IMR-90 (cell line): Measurements from ENCODE around the gene PCCA. TPM values are rescaled to one million over a fixed set of nuclear protein-coding genes. Genes with fewer than 3 reads are reported as not detected.

Source experiments
- ATAC-seq: fragments of 200-7000 bp; cut with Tn5 transposase; 2 replicates; pipeline ENCODE4 v1.9.1; 2020; ENCODE audit warnings: low read depth, mild to moderate bottlenecking, moderate library complexity
- BruUV-seq: library from RNA; stranded (reverse); fragments of 400-500 nt; replicated peaks from 2 replicates; lab custom pipeline; 2021; lab: Mats Ljungman, UMichigan
- CTCF ChIA-PET: fragments of 300-600 bp; formaldehyde crosslinking; extraction: SDS; loops from one replicate; lab custom pipeline; 2021; ENCODE audit warnings: antibody characterized with exemption; lab: Yijun Ruan, JAX
- POLR2A ChIA-PET: fragments of 300-600 bp; sonication (Branson Sonifier 250); formaldehyde crosslinking; loops from one replicate; lab custom pipeline; 2022; ENCODE audit warnings: antibody characterized with exemption; ENCODE audit not compliant: unreplicated experiment; lab: Charles Lee
- DNase-seq: peaks from one replicate; pipeline ENCODE4 v3.0.0; 2013
- H2AFZ ChIP-seq: replicated peaks from 2 replicates; pipeline ENCODE3; 2013; ENCODE audit warnings: low read length, mild to moderate bottlenecking; ENCODE audit not compliant: poor library complexity
- H2AK5ac ChIP-seq: 2 replicates; pipeline ENCODE4 v1.6.1; 2013; ENCODE audit warnings: low read depth, low read length, inconsistent platforms
- H2AK9ac ChIP-seq: replicated peaks from 2 replicates; pipeline ENCODE3; 2013; ENCODE audit warnings: mild to moderate bottlenecking, low read depth, low read length, moderate library complexity; ENCODE audit not compliant: poor library complexity
- H2BK120ac ChIP-seq: 2 replicates; pipeline ENCODE4 v1.6.1; 2013; ENCODE audit warnings: low read depth, low read length, inconsistent platforms
- H2BK15ac ChIP-seq: 3 replicates; pipeline ENCODE4 v1.6.1; 2013; ENCODE audit warnings: low read depth, low read length, inconsistent platforms
- H2BK20ac ChIP-seq: 2 replicates; pipeline ENCODE4 v1.6.1; 2013; ENCODE audit warnings: low read depth, mild to moderate bottlenecking, inconsistent platforms, low read length, moderate library complexity
- H2BK5ac ChIP-seq: 2 replicates; pipeline ENCODE4 v1.6.1; 2013; ENCODE audit warnings: mild to moderate bottlenecking, low read depth, low read length, inconsistent platforms; ENCODE audit not compliant: poor library complexity, severe bottlenecking
- H3K14ac ChIP-seq: replicated peaks from 2 replicates; pipeline ENCODE4 v1.6.1; 2013; ENCODE audit warnings: low read depth, low read length, inconsistent platforms
- H3K18ac ChIP-seq: 2 replicates; pipeline ENCODE4 v1.6.1; 2013; ENCODE audit warnings: low read depth, low read length, control low read depth
- H3K23ac ChIP-seq: 2 replicates; pipeline ENCODE4 v1.6.1; 2013; ENCODE audit warnings: low read depth, low read length, inconsistent platforms
- H3K27ac ChIP-seq: 2 replicates; pipeline ENCODE4 v1.5.1; 2013; ENCODE audit warnings: mild to moderate bottlenecking, control low read depth, low read length; ENCODE audit not compliant: insufficient read depth
- H3K27me3 ChIP-seq: 2 replicates; pipeline ENCODE4 v1.6.1; 2013; ENCODE audit warnings: low read length; ENCODE audit not compliant: control insufficient read depth, insufficient read depth
- H3K36me3 ChIP-seq: 2 replicates; pipeline ENCODE4 v1.6.1; 2013; ENCODE audit warnings: low read length, mixed read lengths; ENCODE audit not compliant: control insufficient read depth, insufficient read depth
- H3K4ac ChIP-seq: 2 replicates; pipeline ENCODE4 v1.6.1; 2013; ENCODE audit warnings: low read depth, low read length, inconsistent platforms
- H3K4me1 ChIP-seq: 2 replicates; pipeline ENCODE4 v1.6.1; 2013; ENCODE audit warnings: low read length, mixed read lengths; ENCODE audit not compliant: control insufficient read depth, insufficient read depth
- H3K4me2 ChIP-seq: 2 replicates; pipeline ENCODE4 v1.6.1; 2013; ENCODE audit warnings: low read depth, mild to moderate bottlenecking, control low read depth, low read length, moderate library complexity
- H3K4me3 ChIP-seq: 2 replicates; pipeline ENCODE4 v1.5.1; 2013; ENCODE audit warnings: low read depth, mild to moderate bottlenecking, control low read depth, low read length, moderate library complexity; ENCODE audit not compliant: insufficient read depth
- H3K56ac ChIP-seq: 2 replicates; pipeline ENCODE4 v1.6.1; 2013; ENCODE audit warnings: low read length, inconsistent platforms; ENCODE audit not compliant: insufficient read depth; ENCODE audit errors: extremely low read depth
- H3K79me1 ChIP-seq, 2 experiments: 2 replicates each; pipeline ENCODE4 v1.6.1; 2013; ENCODE audit warnings: low read length in 2 of 2, inconsistent platforms in 1 of 2, low read depth in 1 of 2
- H3K9ac ChIP-seq: 2 replicates; pipeline ENCODE4 v1.6.1; 2013; ENCODE audit warnings: low read depth, low read length, control low read depth
- H3K9me1 ChIP-seq: 2 replicates; pipeline ENCODE4 v1.6.1; 2013; ENCODE audit warnings: low read length, inconsistent platforms; ENCODE audit not compliant: insufficient read depth
- H3K9me3 ChIP-seq: 2 replicates; pipeline ENCODE4 v1.6.1; 2013; ENCODE audit warnings: low read length; ENCODE audit not compliant: control insufficient read depth, insufficient read depth
- H4K20me1 ChIP-seq: 2 replicates; pipeline ENCODE4 v1.6.1; 2013; ENCODE audit warnings: low read length, inconsistent platforms; ENCODE audit not compliant: insufficient read depth
- H4K5ac ChIP-seq: 2 replicates; pipeline ENCODE4 v1.6.1; 2013; ENCODE audit warnings: mild to moderate bottlenecking, low read depth, low read length, control low read depth
- H4K8ac ChIP-seq, 2 experiments: 2 replicates each; pipeline ENCODE4 v1.6.1; 2013; ENCODE audit warnings: low read depth in 2 of 2, low read length in 2 of 2, control low read depth in 1 of 2, inconsistent platforms in 1 of 2
- H4K91ac ChIP-seq: 2 replicates; pipeline ENCODE4 v1.6.1; 2013; ENCODE audit warnings: low read depth, low read length, inconsistent platforms; ENCODE audit not compliant: insufficient read depth
- BHLHE40 ChIP-seq: fragments of 150-350 bp; IDR thresholded peaks from 2 replicates; pipeline ENCODE4 v1.6.1; 2016; ENCODE audit warnings: mild to moderate bottlenecking, low read depth, low read length
- CEBPB ChIP-seq: IDR thresholded peaks from 2 replicates; pipeline ENCODE4 v1.6.1; 2012; ENCODE audit warnings: low read depth, low read length, improper control_type of control experiment
- CHD1 ChIP-seq: IDR thresholded peaks from 2 replicates; pipeline ENCODE4 v1.6.1; 2012; ENCODE audit warnings: low read depth, low read length, improper control_type of control experiment
- CTCF ChIP-seq: conservative IDR thresholded peaks from 2 replicates; pipeline ENCODE4 v1.5.1; 2012; ENCODE audit warnings: mild to moderate bottlenecking, low read depth, low read length, improper control_type of control experiment
- ELK1 ChIP-seq: fragments of 150-350 bp; IDR thresholded peaks from 2 replicates; pipeline ENCODE4 v1.6.1; 2016; ENCODE audit warnings: low read depth, mild to moderate bottlenecking, low read length, moderate library complexity, borderline replicate concordance
- FOS ChIP-seq: fragments of 150-350 bp; IDR thresholded peaks from 2 replicates; pipeline ENCODE4 v1.6.1; 2016; ENCODE audit warnings: low read depth, low read length
- MAFK ChIP-seq: IDR thresholded peaks from 2 replicates; pipeline ENCODE4 v1.6.1; 2012; ENCODE audit warnings: low read depth, low read length, improper control_type of control experiment
- MAZ ChIP-seq: IDR thresholded peaks from 2 replicates; pipeline ENCODE4 v1.6.1; 2012; ENCODE audit warnings: low read depth, mild to moderate bottlenecking, low read length, improper control_type of control experiment, moderate library complexity, borderline replicate concordance
- MXI1 ChIP-seq: IDR thresholded peaks from 2 replicates; pipeline ENCODE4 v1.6.1; 2012; ENCODE audit warnings: low read depth, mild to moderate bottlenecking, low read length, moderate library complexity, borderline replicate concordance
- NFE2L2 ChIP-seq: fragments of 150-350 bp; IDR thresholded peaks from 2 replicates; pipeline ENCODE4 v1.6.1; 2016; ENCODE audit warnings: low read depth, mild to moderate bottlenecking, low read length
- POLR2A ChIP-seq: IDR thresholded peaks from 2 replicates; pipeline ENCODE4 v1.6.1; 2012; ENCODE audit warnings: mild to moderate bottlenecking, low read depth, low read length
- RAD21 ChIP-seq: IDR thresholded peaks from 2 replicates; pipeline ENCODE4 v1.6.1; 2012; ENCODE audit warnings: low read length, improper control_type of control experiment
- RCOR1 ChIP-seq: IDR thresholded peaks from 2 replicates; pipeline ENCODE4 v1.6.1; 2012; ENCODE audit warnings: mild to moderate bottlenecking, low read length, improper control_type of control experiment; ENCODE audit not compliant: insufficient replicate concordance
- RFX5 ChIP-seq: IDR thresholded peaks from 2 replicates; pipeline ENCODE4 v1.8.0; 2012; ENCODE audit warnings: low read depth, mild to moderate bottlenecking, low read length, moderate library complexity
- SMC3 ChIP-seq: fragments of 150-350 bp; IDR thresholded peaks from 2 replicates; pipeline ENCODE4 v1.6.1; 2016; ENCODE audit warnings: low read depth, mild to moderate bottlenecking, antibody characterized with exemption, low read length, moderate library complexity
- USF2 ChIP-seq: fragments of 150-350 bp; IDR thresholded peaks from 2 replicates; pipeline ENCODE4 v1.6.1; 2017; ENCODE audit warnings: mild to moderate bottlenecking, antibody characterized with exemption, low read length, low read depth
- WGBS, 2 experiments: methylation state at CpG; one replicate each; pipeline versions ENCODE4 v1.1.5 to v1.1.7; 2013; ENCODE audit warnings: missing lambda C conversion rate in 2 of 2; ENCODE audit not compliant: insufficient read length in 1 of 2; ENCODE audit errors: extremely low coverage in 2 of 2; 5-methylcytosine and 5-hydroxymethylcytosine counted together
- dilution Hi-C: fragments of 300-500 bp; cut with HindIII; formaldehyde crosslinking; loops from one replicate; pipeline ENCODE4 v1.14.3; 2018; ENCODE audit warnings: low sequenced_read_pairs; ENCODE audit not compliant: unreplicated experiment
- in situ Hi-C: fragments of 300-500 bp; cut with MboI; formaldehyde crosslinking; loops from 3 replicates; pipeline ENCODE4 v1.14.3; 2019; ENCODE audit warnings: low sequenced_read_pairs, inconsistent platforms, mixed read lengths
- intact Hi-C: fragments of 100-400 bp; cut with micrococcal nuclease; formaldehyde crosslinking; loops from 2 replicates; pipeline ENCODE4 v1.10.0; 2022
- polyA plus RNA-seq, 3 experiments: library from polyadenylated mRNA; depleted of rRNA; stranded (reverse); fragments of >200 nt; gene quantifications; 2 replicates each; pipeline ENCODE4 v1.2.3, GENCODE V29; 2012; ENCODE audit warnings: low replicate concordance in 1 of 3
- total RNA-seq: library from RNA; depleted of rRNA; stranded (reverse); fragments of >200 nt; gene quantifications from 2 replicates; pipeline ENCODE4 v1.2.3, GENCODE V29; 2012

PCCA gene
- total and polyA plus RNA-seq, 2 of the 4 experiments (the other 2 are of a cell fraction) = 7.6 to 24.0 TPM

GRCh38 chr13:100529666-100530377 lies 440.9 kb downstream of the PCCA start:
- no peak for ATAC-seq
- in situ Hi-C loops = loop anchor here (10.0 kb wide), 1 partner anchor 615 kb away; no protein-coding TSS in a partner anchor

More at GRCh38 chr13:100529666-100530377, 440.9 kb downstream of the PCCA start:
- H2BK15ac ChIP-seq = no peak overlapping the region
- no peak overlapping the region for H3K18ac ChIP-seq
- no peaks in the 10 kb centered on the region; the same call in 1 of the 2 replicates for H3K9me1 ChIP-seq
- no peak overlapping the region for H2BK20ac ChIP-seq
- no peak overlapping the region for H3K9ac ChIP-seq
- no peak overlapping the region for H2BK5ac ChIP-seq
- no peaks in the 10 kb centered on the region for H3K27me3 ChIP-seq
- H3K36me3 ChIP-seq = peaks cover 3% of the 10 kb centered on the region
- BruUV-seq = no TSS peak
- WGBS, 2 experiments = 80% methylated on average over 2 of the region's 15 CpGs; no CpG with 5 or more reads in 1 of the 2 experiments
- H4K5ac ChIP-seq = no peak overlapping the region
- POLR2A ChIA-PET = no interaction called here
- intact Hi-C loops = no loop called here
- no peak overlapping the region for H2AFZ ChIP-seq
- dilution Hi-C loops = no loop called here
- no peak overlapping the region for H3K4ac ChIP-seq
- no peak overlapping the region for H2AK9ac ChIP-seq
- H3K79me1 ChIP-seq = no peaks in the 10 kb centered on the region
- no peaks in the 10 kb centered on the region for H4K20me1 ChIP-seq
- H4K91ac ChIP-seq = no peak overlapping the region
- TF ChIP-seq MAZ (no peak), FOS (no peak), ELK1 (no peak), MXI1 (no peak), CTCF (no peak), USF2 (no peak), RAD21 (no peak), MAFK (no peak), CHD1 (no peak), RFX5 (no peak), CEBPB (no peak), RCOR1 (no peak), BHLHE40 (no peak), SMC3 (no peak), NFE2L2 (no peak), POLR2A (no peak)
- no peak overlapping the region for H3K4me2 ChIP-seq
- H2BK120ac ChIP-seq = no peak overlapping the region
- H3K27ac ChIP-seq = no peak overlapping the region
- no peak overlapping the region for H3K4me3 ChIP-seq
- H2AK5ac ChIP-seq = no peak overlapping the region
- no peak overlapping the region for H3K23ac ChIP-seq
- no peak overlapping the region for H3K14ac ChIP-seq
- H3K4me1 ChIP-seq = peaks cover 2% of the 10 kb centered on the region
- H3K56ac ChIP-seq = no peak overlapping the region
- no peak for DNase-seq
- H3K9me3 ChIP-seq = no peaks in the 10 kb centered on the region
- no peak overlapping the region for H4K8ac ChIP-seq
- CTCF ChIA-PET = no interaction called here
